IMR-90 (cell line): Measurements from ENCODE around the gene MICAL3. TPM values are rescaled to one million over a fixed set of nuclear protein-coding genes. Genes with fewer than 3 reads are reported as not detected.

Source experiments
- ATAC-seq: fragments of 200-7000 bp; cut with Tn5 transposase; 2 replicates; pipeline ENCODE4 v1.9.1; 2020; ENCODE audit warnings: low read depth, mild to moderate bottlenecking, moderate library complexity
- BruUV-seq: library from RNA; stranded (reverse); fragments of 400-500 nt; replicated peaks from 2 replicates; lab custom pipeline; 2021; lab: Mats Ljungman, UMichigan
- CTCF ChIA-PET: fragments of 300-600 bp; formaldehyde crosslinking; extraction: SDS; loops from one replicate; lab custom pipeline; 2021; ENCODE audit warnings: antibody characterized with exemption; lab: Yijun Ruan, JAX
- POLR2A ChIA-PET: fragments of 300-600 bp; sonication (Branson Sonifier 250); formaldehyde crosslinking; loops from one replicate; lab custom pipeline; 2022; ENCODE audit warnings: antibody characterized with exemption; ENCODE audit not compliant: unreplicated experiment; lab: Charles Lee
- DNase-seq: peaks from one replicate; pipeline ENCODE4 v3.0.0; 2013
- H2AFZ ChIP-seq: replicated peaks from 2 replicates; pipeline ENCODE3; 2013; ENCODE audit warnings: low read length, mild to moderate bottlenecking; ENCODE audit not compliant: poor library complexity
- H2AK5ac ChIP-seq: 2 replicates; pipeline ENCODE4 v1.6.1; 2013; ENCODE audit warnings: low read depth, low read length, inconsistent platforms
- H2AK9ac ChIP-seq: replicated peaks from 2 replicates; pipeline ENCODE3; 2013; ENCODE audit warnings: mild to moderate bottlenecking, low read depth, low read length, moderate library complexity; ENCODE audit not compliant: poor library complexity
- H2BK120ac ChIP-seq: 2 replicates; pipeline ENCODE4 v1.6.1; 2013; ENCODE audit warnings: low read depth, low read length, inconsistent platforms
- H2BK15ac ChIP-seq: 3 replicates; pipeline ENCODE4 v1.6.1; 2013; ENCODE audit warnings: low read depth, low read length, inconsistent platforms
- H2BK20ac ChIP-seq: 2 replicates; pipeline ENCODE4 v1.6.1; 2013; ENCODE audit warnings: low read depth, mild to moderate bottlenecking, inconsistent platforms, low read length, moderate library complexity
- H2BK5ac ChIP-seq: 2 replicates; pipeline ENCODE4 v1.6.1; 2013; ENCODE audit warnings: mild to moderate bottlenecking, low read depth, low read length, inconsistent platforms; ENCODE audit not compliant: poor library complexity, severe bottlenecking
- H3K14ac ChIP-seq: replicated peaks from 2 replicates; pipeline ENCODE4 v1.6.1; 2013; ENCODE audit warnings: low read depth, low read length, inconsistent platforms
- H3K18ac ChIP-seq: 2 replicates; pipeline ENCODE4 v1.6.1; 2013; ENCODE audit warnings: low read depth, low read length, control low read depth
- H3K23ac ChIP-seq: 2 replicates; pipeline ENCODE4 v1.6.1; 2013; ENCODE audit warnings: low read depth, low read length, inconsistent platforms
- H3K27ac ChIP-seq: 2 replicates; pipeline ENCODE4 v1.5.1; 2013; ENCODE audit warnings: mild to moderate bottlenecking, control low read depth, low read length; ENCODE audit not compliant: insufficient read depth
- H3K27me3 ChIP-seq: 2 replicates; pipeline ENCODE4 v1.6.1; 2013; ENCODE audit warnings: low read length; ENCODE audit not compliant: control insufficient read depth, insufficient read depth
- H3K36me3 ChIP-seq: 2 replicates; pipeline ENCODE4 v1.6.1; 2013; ENCODE audit warnings: low read length, mixed read lengths; ENCODE audit not compliant: control insufficient read depth, insufficient read depth
- H3K4ac ChIP-seq: 2 replicates; pipeline ENCODE4 v1.6.1; 2013; ENCODE audit warnings: low read depth, low read length, inconsistent platforms
- H3K4me1 ChIP-seq: 2 replicates; pipeline ENCODE4 v1.6.1; 2013; ENCODE audit warnings: low read length, mixed read lengths; ENCODE audit not compliant: control insufficient read depth, insufficient read depth
- H3K4me2 ChIP-seq: 2 replicates; pipeline ENCODE4 v1.6.1; 2013; ENCODE audit warnings: low read depth, mild to moderate bottlenecking, control low read depth, low read length, moderate library complexity
- H3K4me3 ChIP-seq: 2 replicates; pipeline ENCODE4 v1.5.1; 2013; ENCODE audit warnings: low read depth, mild to moderate bottlenecking, control low read depth, low read length, moderate library complexity; ENCODE audit not compliant: insufficient read depth
- H3K56ac ChIP-seq: 2 replicates; pipeline ENCODE4 v1.6.1; 2013; ENCODE audit warnings: low read length, inconsistent platforms; ENCODE audit not compliant: insufficient read depth; ENCODE audit errors: extremely low read depth
- H3K79me1 ChIP-seq, 2 experiments: 2 replicates each; pipeline ENCODE4 v1.6.1; 2013; ENCODE audit warnings: low read length in 2 of 2, inconsistent platforms in 1 of 2, low read depth in 1 of 2
- H3K9ac ChIP-seq: 2 replicates; pipeline ENCODE4 v1.6.1; 2013; ENCODE audit warnings: low read depth, low read length, control low read depth
- H3K9me1 ChIP-seq: 2 replicates; pipeline ENCODE4 v1.6.1; 2013; ENCODE audit warnings: low read length, inconsistent platforms; ENCODE audit not compliant: insufficient read depth
- H3K9me3 ChIP-seq: 2 replicates; pipeline ENCODE4 v1.6.1; 2013; ENCODE audit warnings: low read length; ENCODE audit not compliant: control insufficient read depth, insufficient read depth
- H4K20me1 ChIP-seq: 2 replicates; pipeline ENCODE4 v1.6.1; 2013; ENCODE audit warnings: low read length, inconsistent platforms; ENCODE audit not compliant: insufficient read depth
- H4K5ac ChIP-seq: 2 replicates; pipeline ENCODE4 v1.6.1; 2013; ENCODE audit warnings: mild to moderate bottlenecking, low read depth, low read length, control low read depth
- H4K8ac ChIP-seq, 2 experiments: 2 replicates each; pipeline ENCODE4 v1.6.1; 2013; ENCODE audit warnings: low read depth in 2 of 2, low read length in 2 of 2, control low read depth in 1 of 2, inconsistent platforms in 1 of 2
- H4K91ac ChIP-seq: 2 replicates; pipeline ENCODE4 v1.6.1; 2013; ENCODE audit warnings: low read depth, low read length, inconsistent platforms; ENCODE audit not compliant: insufficient read depth
- RCOR1 ChIP-seq: IDR thresholded peaks from 2 replicates; pipeline ENCODE4 v1.6.1; 2012; ENCODE audit warnings: mild to moderate bottlenecking, low read length, improper control_type of control experiment; ENCODE audit not compliant: insufficient replicate concordance
- RFX5 ChIP-seq: IDR thresholded peaks from 2 replicates; pipeline ENCODE4 v1.8.0; 2012; ENCODE audit warnings: low read depth, mild to moderate bottlenecking, low read length, moderate library complexity
- WGBS, 2 experiments: methylation state at CpG; one replicate each; pipeline versions ENCODE4 v1.1.5 to v1.1.7; 2013; ENCODE audit warnings: missing lambda C conversion rate in 2 of 2; ENCODE audit not compliant: insufficient read length in 1 of 2; ENCODE audit errors: extremely low coverage in 2 of 2; 5-methylcytosine and 5-hydroxymethylcytosine counted together
- dilution Hi-C: fragments of 300-500 bp; cut with HindIII; formaldehyde crosslinking; loops from one replicate; pipeline ENCODE4 v1.14.3; 2018; ENCODE audit warnings: low sequenced_read_pairs; ENCODE audit not compliant: unreplicated experiment
- in situ Hi-C: fragments of 300-500 bp; cut with MboI; formaldehyde crosslinking; loops from 3 replicates; pipeline ENCODE4 v1.14.3; 2019; ENCODE audit warnings: low sequenced_read_pairs, inconsistent platforms, mixed read lengths
- intact Hi-C: fragments of 100-400 bp; cut with micrococcal nuclease; formaldehyde crosslinking; loops from 2 replicates; pipeline ENCODE4 v1.10.0; 2022
- polyA plus RNA-seq, 3 experiments: library from polyadenylated mRNA; depleted of rRNA; stranded (reverse); fragments of >200 nt; gene quantifications; 2 replicates each; pipeline ENCODE4 v1.2.3, GENCODE V29; 2012; ENCODE audit warnings: low replicate concordance in 1 of 3
- total RNA-seq: library from RNA; depleted of rRNA; stranded (reverse); fragments of >200 nt; gene quantifications from 2 replicates; pipeline ENCODE4 v1.2.3, GENCODE V29; 2012
- TF ChIP-seq, protein P1 (sequence below): fragments of 150-350 bp; IDR thresholded peaks from 2 replicates; pipeline ENCODE4 v1.6.1; 2017; ENCODE audit warnings: mild to moderate bottlenecking, antibody characterized with exemption, low read length, low read depth

Gene MICAL3
- total and polyA plus RNA-seq, 2 of the 4 experiments (the other 2 are of a cell fraction): 17.6 to 26.8 TPM

DNA sequence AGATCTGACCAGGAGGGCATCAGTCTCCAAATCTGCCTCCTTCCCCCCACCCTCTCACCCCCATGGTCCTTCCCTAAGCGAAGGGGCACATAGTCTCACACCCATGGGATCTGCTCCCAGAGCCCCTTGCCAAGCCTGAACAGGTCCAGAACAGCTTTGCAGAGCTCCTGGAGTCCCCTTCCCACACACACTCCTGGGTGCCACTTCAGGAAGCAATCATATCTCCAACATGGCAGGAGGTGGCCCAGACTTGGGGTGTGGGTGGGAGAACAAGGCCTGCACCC lies 63.0 kb downstream of the MICAL3 start:
- Histone ChIP-seq H3K14ac (no peak overlapping the region), H4K5ac (no peak overlapping the region), H3K79me1 (peaks cover 57 to 90% of the 10 kb centered on the region in 2 experiments), H2BK5ac (no peak overlapping the region), H3K4me2 (no peak overlapping the region), H4K8ac (no peak overlapping the region), H3K23ac (no peak overlapping the region), H3K27ac (no peak overlapping the region), H2AFZ (no peak overlapping the region), H3K4me3 (no peak overlapping the region), H4K20me1 (peaks cover 13% of the 10 kb centered on the region), H3K27me3 (no peaks in the 10 kb centered on the region), H2BK120ac (no peak overlapping the region), H3K56ac (no peak overlapping the region), H3K9me3 (no peaks in the 10 kb centered on the region), H2AK9ac (no peak overlapping the region), H3K18ac (no peak overlapping the region), H3K36me3 (peaks cover 2% of the 10 kb centered on the region), H2AK5ac (no peak overlapping the region), H2BK15ac (no peak overlapping the region), H3K9me1 (peaks cover 32% of the 10 kb centered on the region), H4K91ac (no peak overlapping the region), H3K4me1 (peaks cover 21% of the 10 kb centered on the region), H2BK20ac (no peak overlapping the region), H3K9ac (no peak overlapping the region), H3K4ac (no peak overlapping the region)
- dilution Hi-C loops: no loop called here
- DNase-seq (no peak), ATAC-seq (no peak)
- POLR2A ChIA-PET: no interaction called here
- CTCF ChIA-PET: interaction anchor here (0.6 kb wide), 1 partner anchor 13 kb away, joined by 3 read pairs; no protein-coding TSS in a partner anchor
- in situ Hi-C loops: no loop called here
- intact Hi-C loops: no loop called here
- TF ChIP-seq, protein P1, sequence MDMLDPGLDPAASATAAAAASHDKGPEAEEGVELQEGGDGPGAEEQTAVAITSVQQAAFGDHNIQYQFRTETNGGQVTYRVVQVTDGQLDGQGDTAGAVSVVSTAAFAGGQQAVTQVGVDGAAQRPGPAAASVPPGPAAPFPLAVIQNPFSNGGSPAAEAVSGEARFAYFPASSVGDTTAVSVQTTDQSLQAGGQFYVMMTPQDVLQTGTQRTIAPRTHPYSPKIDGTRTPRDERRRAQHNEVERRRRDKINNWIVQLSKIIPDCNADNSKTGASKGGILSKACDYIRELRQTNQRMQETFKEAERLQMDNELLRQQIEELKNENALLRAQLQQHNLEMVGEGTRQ: no peak
- TF ChIP-seq RFX5 (no peak), RCOR1 (no peak)
- 100% methylated on average over 1 of the region's 1 CpG; no CpG with 5 or more reads in 1 of the 2 experiments for WGBS, 2 experiments
- no TSS peak for BruUV-seq
